Stimulated activated effector memory CD8-positive, alpha-beta T cell treated with anti-CD3 and anti-CD28 coated beads, Interleukin-12 subunit alpha, Interleukin-12 subunit beta, amount 100 ng/mL, for 72 hours (primary cell): Measurements from ENCODE around the gene CDK9.
A peak's percentile ranks its signal among the peaks of the same experiment; 100 is the strongest.
"Not testable (repeated sequence)": the region's sequence is repeated elsewhere in the genome, so short reads cannot be mapped to it uniquely, and the experiment has no call there.

Experiments used
- ATAC-seq: fragments of 150-1000 bp; cut with Tn5 transposase; 2 replicates; pipeline ENCODE4 v1.10.0; 2021
- DNase-seq, 2 donors: peaks; one replicate each; pipeline ENCODE4 v3.0.0; 2021 to 2022; ENCODE audit warnings: low spot score in 2 of 2
- H3K27ac Mint-ChIP-seq: one replicate; pipeline ENCODE4 v1.8.0; 2022; ENCODE audit warnings: mild to moderate bottlenecking, mixed read lengths
- H3K36me3 Mint-ChIP-seq: one replicate; pipeline ENCODE4 v1.8.0; 2022; ENCODE audit warnings: mild to moderate bottlenecking, mixed read lengths
- H3K4me1 Mint-ChIP-seq: one replicate; pipeline ENCODE4 v1.8.0; 2022; ENCODE audit warnings: mixed read lengths
- H3K4me3 Mint-ChIP-seq: one replicate; pipeline ENCODE4 v1.8.0; 2022; ENCODE audit warnings: mild to moderate bottlenecking, mixed read lengths
- H3K9me3 Mint-ChIP-seq: one replicate; pipeline ENCODE4 v1.8.0; 2022; ENCODE audit warnings: mixed read lengths

Gene CDK9

GRCh38 chr9:127835991-127836516, 50.2 kb downstream of the CDK9 start:
- Mint-ChIP-seq H3K27ac (peak overlapping the region; percentile 78), H3K4me3 (no peak overlapping the region), H3K36me3 (peaks cover under 1% of the 10 kb centered on the region), H3K9me3 (no peaks in the 10 kb centered on the region), H3K4me1 (peaks cover 12% of the 10 kb centered on the region)
- no peak for DNase-seq
- ATAC-seq: peak; percentile 73

- H3K27ac Mint-ChIP-seq: peak overlapping the region; percentile 78
- H3K36me3 Mint-ChIP-seq: not testable (repeated sequence)
- H3K4me1 Mint-ChIP-seq: peaks cover 12% of the 10 kb centered on the region
Measured at GRCh38 chr9:127836561-127836960, 50.7 kb downstream of the CDK9 start.

GRCh38 chr9:127837346-127837745, 51.5 kb downstream of the CDK9 start:
- H3K36me3 Mint-ChIP-seq: peaks cover 10% of the 10 kb centered on the region
- H3K4me1 Mint-ChIP-seq: peaks cover 12% of the 10 kb centered on the region
- no peak for DNase-seq
- no peaks in the 10 kb centered on the region for H3K9me3 Mint-ChIP-seq
- no peak overlapping the region for H3K4me3 Mint-ChIP-seq
- peak overlapping the region; percentile 76 for H3K27ac Mint-ChIP-seq
- no peak for ATAC-seq

More at GRCh38 chr9:127836561-127836960, 50.7 kb downstream of the CDK9 start:
- DNase-seq, H3K4me3 Mint-ChIP-seq, ATAC-seq, H3K9me3 Mint-ChIP-seq: not testable (repeated sequence)

- ATAC-seq (peak; percentile 22), DNase-seq (no peak)
- H3K9me3 Mint-ChIP-seq: no peaks in the 10 kb centered on the region
- H3K4me1 Mint-ChIP-seq: peaks cover 12% of the 10 kb centered on the region
- peak overlapping the region; percentile 76 for H3K27ac Mint-ChIP-seq
- H3K4me3 Mint-ChIP-seq: no peak overlapping the region
- peaks cover 10% of the 10 kb centered on the region for H3K36me3 Mint-ChIP-seq
Measured at GRCh38 chr9:127838375-127839078, 52.7 kb downstream of the CDK9 start.
